Hepatocyte (in vitro differentiated cells): ENCODE results near the gene STAT4.

Source experiments
- EZH2 ChIP-seq: fragments of 200-600 bp; sonication (generic); IDR thresholded peaks from 2 replicates; pipeline ENCODE4 v1.6.1; 2016; ENCODE audit warnings: antibody characterized with exemption, mild to moderate bottlenecking, borderline replicate concordance
- EZH2phosphoT487 ChIP-seq: fragments of 200-600 bp; sonication (generic); IDR thresholded peaks from one replicate; pipeline ENCODE4 v1.6.1; 2018; ENCODE audit warnings: antibody characterized with exemption, mild to moderate bottlenecking, low read depth, moderate library complexity; ENCODE audit not compliant: unreplicated experiment, severe bottlenecking
- TF ChIP-seq, protein P1 (sequence below): fragments of 200-600 bp; sonication (generic); IDR thresholded peaks from 2 replicates; pipeline ENCODE4 v1.5.1; 2016; ENCODE audit warnings: antibody characterized with exemption, mild to moderate bottlenecking; ENCODE audit not compliant: poor library complexity

DNA sequence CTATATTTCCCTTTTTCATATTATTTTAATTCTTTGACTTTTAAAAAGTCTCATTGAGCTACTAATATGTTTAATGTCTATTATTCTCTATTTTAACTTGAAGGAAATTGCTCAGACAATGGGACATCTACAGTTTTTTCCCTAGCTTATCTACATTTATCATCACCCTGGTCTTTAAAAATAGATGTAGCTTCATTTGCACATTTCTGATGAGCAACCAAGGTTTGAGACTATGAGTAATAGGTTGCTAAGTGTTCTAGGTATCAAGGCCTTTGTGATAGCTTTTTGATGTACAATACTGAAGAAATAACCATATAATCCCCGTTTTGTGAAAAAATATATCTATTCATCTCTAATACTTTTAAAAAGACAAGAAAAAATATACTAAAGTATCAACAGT lies 47.0 kb downstream of the STAT4 start:
- TF ChIP-seq, protein P1, sequence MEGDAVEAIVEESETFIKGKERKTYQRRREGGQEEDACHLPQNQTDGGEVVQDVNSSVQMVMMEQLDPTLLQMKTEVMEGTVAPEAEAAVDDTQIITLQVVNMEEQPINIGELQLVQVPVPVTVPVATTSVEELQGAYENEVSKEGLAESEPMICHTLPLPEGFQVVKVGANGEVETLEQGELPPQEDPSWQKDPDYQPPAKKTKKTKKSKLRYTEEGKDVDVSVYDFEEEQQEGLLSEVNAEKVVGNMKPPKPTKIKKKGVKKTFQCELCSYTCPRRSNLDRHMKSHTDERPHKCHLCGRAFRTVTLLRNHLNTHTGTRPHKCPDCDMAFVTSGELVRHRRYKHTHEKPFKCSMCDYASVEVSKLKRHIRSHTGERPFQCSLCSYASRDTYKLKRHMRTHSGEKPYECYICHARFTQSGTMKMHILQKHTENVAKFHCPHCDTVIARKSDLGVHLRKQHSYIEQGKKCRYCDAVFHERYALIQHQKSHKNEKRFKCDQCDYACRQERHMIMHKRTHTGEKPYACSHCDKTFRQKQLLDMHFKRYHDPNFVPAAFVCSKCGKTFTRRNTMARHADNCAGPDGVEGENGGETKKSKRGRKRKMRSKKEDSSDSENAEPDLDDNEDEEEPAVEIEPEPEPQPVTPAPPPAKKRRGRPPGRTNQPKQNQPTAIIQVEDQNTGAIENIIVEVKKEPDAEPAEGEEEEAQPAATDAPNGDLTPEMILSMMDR = no peak
- TF ChIP-seq EZH2 (no peak), EZH2phosphoT487 (no peak)
